ENCODE measurements around the gene RRAGC.

DNA sequence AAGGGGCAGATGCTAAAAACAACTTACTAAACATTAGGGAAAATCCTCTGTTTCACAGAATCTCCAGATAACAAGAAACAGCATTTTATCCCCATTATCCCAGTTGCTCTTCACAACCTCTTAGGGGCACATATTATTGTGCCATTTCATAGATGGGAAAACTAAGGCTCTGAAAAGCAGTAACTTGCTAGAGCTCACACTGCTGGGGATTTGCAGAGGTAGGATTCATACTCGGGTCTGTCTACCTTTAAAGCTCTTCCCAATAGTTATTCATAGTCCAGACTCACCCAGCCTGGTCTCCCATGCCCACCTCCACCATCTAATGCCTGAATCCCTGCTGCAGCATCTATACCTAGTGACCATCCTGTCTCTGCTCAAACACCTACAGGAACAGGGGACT is 67.7 kb downstream of the RRAGC start:
- TF ChIP-seq, protein P1, sequence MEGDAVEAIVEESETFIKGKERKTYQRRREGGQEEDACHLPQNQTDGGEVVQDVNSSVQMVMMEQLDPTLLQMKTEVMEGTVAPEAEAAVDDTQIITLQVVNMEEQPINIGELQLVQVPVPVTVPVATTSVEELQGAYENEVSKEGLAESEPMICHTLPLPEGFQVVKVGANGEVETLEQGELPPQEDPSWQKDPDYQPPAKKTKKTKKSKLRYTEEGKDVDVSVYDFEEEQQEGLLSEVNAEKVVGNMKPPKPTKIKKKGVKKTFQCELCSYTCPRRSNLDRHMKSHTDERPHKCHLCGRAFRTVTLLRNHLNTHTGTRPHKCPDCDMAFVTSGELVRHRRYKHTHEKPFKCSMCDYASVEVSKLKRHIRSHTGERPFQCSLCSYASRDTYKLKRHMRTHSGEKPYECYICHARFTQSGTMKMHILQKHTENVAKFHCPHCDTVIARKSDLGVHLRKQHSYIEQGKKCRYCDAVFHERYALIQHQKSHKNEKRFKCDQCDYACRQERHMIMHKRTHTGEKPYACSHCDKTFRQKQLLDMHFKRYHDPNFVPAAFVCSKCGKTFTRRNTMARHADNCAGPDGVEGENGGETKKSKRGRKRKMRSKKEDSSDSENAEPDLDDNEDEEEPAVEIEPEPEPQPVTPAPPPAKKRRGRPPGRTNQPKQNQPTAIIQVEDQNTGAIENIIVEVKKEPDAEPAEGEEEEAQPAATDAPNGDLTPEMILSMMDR (IDR thresholded peaks at IDR 0.05), result no peak
- no peak for TF ChIP-seq POLR2A (IDR thresholded peaks at IDR 0.05)
